BLaER1 (cell line): ENCODE measurements around the gene RECK.

Source experiments
- H3K27ac ChIP-seq: shearing (Covaris generic); formaldehyde crosslinking; 2 replicates; pipeline ENCODE4 v1.8.1; 2022
- H3K27me3 ChIP-seq: shearing (Covaris generic); formaldehyde crosslinking; 2 replicates; pipeline ENCODE4 v1.8.1; 2022
- H3K36me3 ChIP-seq: shearing (Covaris generic); formaldehyde crosslinking; 2 replicates; pipeline ENCODE4 v1.8.1; 2022
- H3K4me1 ChIP-seq: shearing (Covaris generic); formaldehyde crosslinking; 2 replicates; pipeline ENCODE4 v1.8.1; 2022
- H3K4me2 ChIP-seq: shearing (Covaris generic); formaldehyde crosslinking; 2 replicates; pipeline ENCODE4 v1.8.1; 2022
- H3K4me3 ChIP-seq: shearing (Covaris generic); formaldehyde crosslinking; 2 replicates; pipeline ENCODE4 v1.8.1; 2022
- H3K9ac ChIP-seq: shearing (Covaris generic); formaldehyde crosslinking; 2 replicates; pipeline ENCODE4 v1.8.1; 2022
- H3K9me3 ChIP-seq: shearing (Covaris generic); formaldehyde crosslinking; 2 replicates; pipeline ENCODE4 v1.8.1; 2022
- H4K20me1 ChIP-seq: shearing (Covaris generic); formaldehyde crosslinking; 2 replicates; pipeline ENCODE4 v1.8.1; 2022
- Cebpa-rat ChIP-seq: shearing (Covaris generic); IDR thresholded peaks from 2 replicates; pipeline ENCODE4 v1.8.1; 2022

RECK gene

DNA sequence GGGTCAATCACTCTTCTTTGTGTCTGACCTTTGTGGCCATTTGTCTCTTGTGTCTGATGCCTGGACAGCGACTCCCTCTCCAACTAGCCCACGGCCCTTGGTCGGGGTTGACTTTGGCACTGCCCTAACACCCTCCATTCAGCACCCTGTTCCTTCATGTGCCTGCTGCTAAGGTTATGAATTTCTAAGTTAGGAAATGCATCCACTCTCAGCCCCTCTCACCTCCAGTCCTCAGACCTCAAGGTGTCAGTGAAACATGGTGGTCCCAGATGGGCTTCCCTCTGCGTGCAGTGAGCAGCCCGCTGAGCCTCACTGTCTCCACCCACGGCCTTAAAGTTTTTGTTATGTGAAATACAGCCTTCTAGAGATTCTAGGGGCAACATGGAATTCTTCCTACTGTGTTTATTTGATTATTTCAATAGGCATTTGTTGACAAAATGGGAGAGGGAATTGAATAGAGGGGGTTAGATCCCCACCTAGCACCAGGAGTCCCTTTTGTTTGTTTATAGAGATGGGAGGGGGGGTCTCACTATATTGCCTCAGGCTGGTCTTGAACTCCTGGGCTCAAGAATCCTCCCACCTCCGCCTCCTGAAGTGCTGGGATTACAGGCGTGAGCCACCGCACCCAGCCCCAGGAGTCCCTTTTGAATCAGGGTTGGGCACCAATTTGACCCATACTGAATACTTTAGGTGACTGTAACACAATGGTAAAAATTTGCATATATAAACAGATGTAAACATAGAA, 98.2 kb downstream of the RECK start:
- peaks cover 36% of the 10 kb centered on the region for H3K4me1 ChIP-seq
- no peak for TF ChIP-seq Cebpa-rat
- no peaks in the 10 kb centered on the region for H3K27me3 ChIP-seq
- no peak overlapping the region for H3K4me3 ChIP-seq
- H3K4me2 ChIP-seq, result no peak overlapping the region
- no peaks in the 10 kb centered on the region for H3K36me3 ChIP-seq
- H3K9me3 ChIP-seq, result no peaks in the 10 kb centered on the region
- no peaks in the 10 kb centered on the region for H4K20me1 ChIP-seq
- H3K27ac ChIP-seq, result no peak overlapping the region
- H3K9ac ChIP-seq, result no peak overlapping the region

GRCh38 chr9:36135741-36136271, 99.1 kb downstream of the RECK start:
- Histone ChIP-seq H3K4me3 (peak overlapping the region; percentile 87), H3K27ac (no peak overlapping the region), H3K9ac (peak overlapping the region; percentile 82), H4K20me1 (no peaks in the 10 kb centered on the region), H3K27me3 (no peaks in the 10 kb centered on the region), H3K4me2 (peak overlapping the region; percentile 98), H3K4me1 (peaks cover 45% of the 10 kb centered on the region), H3K36me3 (no peaks in the 10 kb centered on the region), H3K9me3 (no peaks in the 10 kb centered on the region)
- no peak for TF ChIP-seq Cebpa-rat

GRCh38 chr9:36136272-36136893, 99.7 kb downstream of the RECK start, which contains the start of gene GLIPR2:
TSS of gene GLIPR2 (plus strand) at chr9:36136733. CDS start at chr9:36136779, 46 bp downstream.
- no peak for TF ChIP-seq Cebpa-rat
- Histone ChIP-seq H3K4me3 (peak within 1 kb of the TSS; percentile 87), H3K27ac (peak within 1 kb of the TSS; percentile 80)

GRCh38 chr9:36136894-36137391, 100.2 kb downstream of the RECK start:
- no peaks in the 10 kb centered on the region for H4K20me1 ChIP-seq
- no peaks in the 10 kb centered on the region for H3K36me3 ChIP-seq
- no peak for TF ChIP-seq Cebpa-rat
- H3K27ac ChIP-seq, result peak overlapping the region; percentile 80
- H3K4me1 ChIP-seq, result peaks cover 57% of the 10 kb centered on the region
- no peaks in the 10 kb centered on the region for H3K9me3 ChIP-seq
- no peaks in the 10 kb centered on the region for H3K27me3 ChIP-seq
- peak overlapping the region; percentile 87 for H3K4me3 ChIP-seq
- H3K9ac ChIP-seq, result peak overlapping the region; percentile 82
- H3K4me2 ChIP-seq, result peak overlapping the region; percentile 98

More at GRCh38 chr9:36136272-36136893, 99.7 kb downstream of the RECK start, which contains the start of gene GLIPR2:
- H3K27me3 ChIP-seq, result no peaks in the 10 kb centered on the region
- no peaks in the 10 kb centered on the region for H3K9me3 ChIP-seq
- H3K4me2 ChIP-seq, result peak within 1 kb of the TSS; percentile 98
- peaks cover 51% of the 10 kb centered on the region for H3K4me1 ChIP-seq
- peak within 1 kb of the TSS; percentile 82 for H3K9ac ChIP-seq
- no peaks in the 10 kb centered on the region for H3K36me3 ChIP-seq
- H4K20me1 ChIP-seq, result no peaks in the 10 kb centered on the region

- H3K27me3 ChIP-seq, result no peaks in the 10 kb centered on the region
- no peak for TF ChIP-seq Cebpa-rat
- no peaks in the 10 kb centered on the region for H3K36me3 ChIP-seq
- H3K9ac ChIP-seq, result peak overlapping the region; percentile 82
- H4K20me1 ChIP-seq, result no peaks in the 10 kb centered on the region
- peak overlapping the region; percentile 87 for H3K4me3 ChIP-seq
- peak overlapping the region; percentile 80; the same call in 1 of the 2 replicates for H3K27ac ChIP-seq
- H3K9me3 ChIP-seq, result no peaks in the 10 kb centered on the region
- H3K4me1 ChIP-seq, result peaks cover 62% of the 10 kb centered on the region
- H3K4me2 ChIP-seq, result peak overlapping the region; percentile 98
Observed at GRCh38 chr9:36137392-36138004, 100.8 kb downstream of the RECK start.

DNA sequence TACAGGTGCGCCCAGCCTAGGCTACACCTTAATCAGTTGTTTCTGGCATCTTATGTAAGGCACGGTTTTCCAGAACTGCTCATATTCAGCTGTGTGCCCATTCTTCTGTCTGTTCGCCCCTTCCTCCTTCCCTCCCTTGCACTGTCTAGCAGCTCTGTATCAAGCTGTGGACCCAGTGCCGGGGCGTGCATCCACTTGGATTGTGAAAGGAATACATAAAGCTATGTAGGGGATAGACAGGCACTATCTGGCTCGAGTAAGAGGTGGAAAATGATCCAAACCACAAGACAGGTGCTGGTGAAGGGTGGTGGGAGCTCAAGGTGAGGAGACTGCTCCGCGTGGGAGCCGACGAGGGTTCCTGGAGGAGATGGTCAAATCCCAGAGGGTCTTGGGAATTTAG, 101.8 kb downstream of the RECK start:
- Histone ChIP-seq H3K27ac (no peak overlapping the region), H3K4me1 (peaks cover 72% of the 10 kb centered on the region), H3K9ac (no peak overlapping the region), H3K4me2 (peak overlapping the region; percentile 89), H3K36me3 (no peaks in the 10 kb centered on the region), H3K4me3 (no peak overlapping the region), H4K20me1 (no peaks in the 10 kb centered on the region), H3K9me3 (no peaks in the 10 kb centered on the region), H3K27me3 (no peaks in the 10 kb centered on the region)
- TF ChIP-seq Cebpa-rat, result no peak

GRCh38 chr9:36138901-36139300, 102.2 kb downstream of the RECK start:
- no peaks in the 10 kb centered on the region for H3K36me3 ChIP-seq
- peaks cover 76% of the 10 kb centered on the region for H3K4me1 ChIP-seq
- no peak for TF ChIP-seq Cebpa-rat

DNA sequence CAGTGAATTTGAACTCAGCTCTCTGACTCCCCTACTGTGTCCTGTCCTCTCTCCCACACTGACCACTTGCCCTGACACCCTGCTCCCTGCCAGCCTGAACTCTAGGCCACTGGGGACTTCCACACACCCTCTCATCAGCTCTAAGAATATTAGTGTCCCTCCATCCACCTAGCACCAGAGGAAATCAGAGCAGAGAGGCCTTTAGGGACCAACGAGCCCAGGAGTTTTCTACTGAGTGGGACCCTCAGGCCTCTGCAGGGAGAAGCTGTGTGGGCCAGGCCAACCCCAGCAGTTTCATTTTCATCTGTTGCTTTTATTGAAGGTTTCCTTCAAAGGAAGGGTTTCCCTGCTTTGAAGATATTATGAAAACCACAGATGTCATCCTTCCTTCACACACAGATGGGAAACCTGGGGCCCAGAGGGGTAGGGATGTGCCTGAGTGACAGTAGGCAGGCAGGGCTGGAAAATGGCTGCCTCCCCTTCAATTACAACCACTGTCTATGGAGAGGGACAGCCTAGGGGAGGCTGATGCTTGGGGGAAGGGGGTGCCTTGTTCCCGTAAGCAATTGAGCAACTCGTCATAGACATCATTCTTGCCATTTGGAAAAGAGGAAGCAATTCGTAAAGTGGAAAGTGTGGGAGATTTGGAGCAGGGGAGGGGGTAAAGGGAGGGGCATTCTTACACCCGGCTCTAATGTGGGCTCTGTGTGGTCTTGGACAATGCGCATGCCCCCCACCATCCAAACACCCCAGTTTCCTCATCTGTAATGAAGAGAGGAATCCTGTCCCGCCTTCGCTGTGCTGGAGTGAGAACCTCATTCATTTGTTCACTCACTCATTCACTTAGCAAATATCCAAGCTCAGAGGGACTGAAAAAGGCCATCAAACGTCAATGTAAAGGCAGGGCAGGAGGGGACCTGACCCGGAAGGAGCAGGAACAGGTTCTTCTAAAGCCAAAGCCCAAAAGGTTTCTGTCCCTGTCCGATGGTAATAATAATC, 103.7 kb downstream of the RECK start:
- H3K36me3 ChIP-seq, result peaks cover 10% of the 10 kb centered on the region; the same call in 1 of the 2 replicates
- no peaks in the 10 kb centered on the region for H3K27me3 ChIP-seq
- H3K9ac ChIP-seq, result peak overlapping the region; percentile 20; the same call in 1 of the 2 replicates
- H3K4me3 ChIP-seq, result 0 out of 2 replicates have a peak overlapping the region, but pooled peaks have one; percentile 4
- TF ChIP-seq Cebpa-rat, result no peak
- peaks cover 89% of the 10 kb centered on the region for H3K4me1 ChIP-seq
- peak overlapping the region; percentile 62 for H3K27ac ChIP-seq
- peaks cover 4% of the 10 kb centered on the region for H3K9me3 ChIP-seq
- no peaks in the 10 kb centered on the region for H4K20me1 ChIP-seq
- peak overlapping the region; percentile 89 for H3K4me2 ChIP-seq

More at GRCh38 chr9:36138901-36139300, 102.2 kb downstream of the RECK start:
- no peak overlapping the region for H3K4me3 ChIP-seq
- no peaks in the 10 kb centered on the region for H4K20me1 ChIP-seq
- no peak overlapping the region for H3K27ac ChIP-seq
- H3K9me3 ChIP-seq, result no peaks in the 10 kb centered on the region
- H3K9ac ChIP-seq, result no peak overlapping the region
- peak overlapping the region; percentile 89 for H3K4me2 ChIP-seq
- H3K27me3 ChIP-seq, result no peaks in the 10 kb centered on the region
